ENCODE results near the gene RGL4.
"Not testable (repeated sequence)": the region's sequence is repeated elsewhere in the genome, so short reads cannot be mapped to it uniquely, and the experiment has no call there.

The RGL4 gene, protein sequence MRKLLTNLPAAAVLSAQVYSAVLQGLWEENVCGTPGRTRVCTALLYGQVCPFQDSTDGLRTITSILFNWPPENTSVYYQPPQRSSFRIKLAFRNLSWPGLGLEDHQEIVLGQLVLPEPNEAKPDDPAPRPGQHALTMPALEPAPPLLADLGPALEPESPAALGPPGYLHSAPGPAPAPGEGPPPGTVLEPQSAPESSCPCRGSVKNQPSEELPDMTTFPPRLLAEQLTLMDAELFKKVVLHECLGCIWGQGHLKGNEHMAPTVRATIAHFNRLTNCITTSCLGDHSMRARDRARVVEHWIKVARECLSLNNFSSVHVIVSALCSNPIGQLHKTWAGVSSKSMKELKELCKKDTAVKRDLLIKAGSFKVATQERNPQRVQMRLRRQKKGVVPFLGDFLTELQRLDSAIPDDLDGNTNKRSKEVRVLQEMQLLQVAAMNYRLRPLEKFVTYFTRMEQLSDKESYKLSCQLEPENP

DNA sequence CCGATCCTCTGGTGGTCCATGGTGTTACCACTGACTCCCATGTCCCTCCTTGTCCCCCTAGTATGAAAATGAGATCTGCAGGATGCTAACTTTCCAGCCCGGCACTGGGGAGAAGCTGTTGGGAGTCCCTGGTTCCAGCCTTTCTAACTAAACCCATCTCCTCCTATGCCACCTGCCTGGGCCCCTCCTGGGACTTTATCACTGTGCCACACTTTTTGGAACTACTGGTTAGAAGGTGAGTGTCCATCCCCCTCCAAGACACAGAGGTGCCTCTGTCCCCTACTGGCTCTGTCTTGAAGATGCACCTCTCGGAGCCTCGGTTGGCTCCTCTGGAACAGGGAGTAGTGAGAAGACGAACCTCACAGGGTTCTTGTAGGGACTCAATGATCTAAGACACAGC, at the start of gene RGL4:
Gene RGL4 (plus strand): TSS at position 301 of the 400 bp plus-strand sequence. CDS start 1,018 bp downstream, outside the sequence.
- no peak for DNase-seq

- not testable (repeated sequence) for DNase-seq
Observed at GRCh38 chr22:23646526-23646925, 44.3 kb upstream of the RGL4 start.

- no peak for DNase-seq
Observed at GRCh38 chr22:23649071-23649501, 41.7 kb upstream of the RGL4 start.

- no peak for DNase-seq
Observed at GRCh38 chr22:23651676-23652075, 39.1 kb upstream of the RGL4 start.

- no peak for DNase-seq
Observed at GRCh38 chr22:23652286-23652685, 38.5 kb upstream of the RGL4 start.

DNA sequence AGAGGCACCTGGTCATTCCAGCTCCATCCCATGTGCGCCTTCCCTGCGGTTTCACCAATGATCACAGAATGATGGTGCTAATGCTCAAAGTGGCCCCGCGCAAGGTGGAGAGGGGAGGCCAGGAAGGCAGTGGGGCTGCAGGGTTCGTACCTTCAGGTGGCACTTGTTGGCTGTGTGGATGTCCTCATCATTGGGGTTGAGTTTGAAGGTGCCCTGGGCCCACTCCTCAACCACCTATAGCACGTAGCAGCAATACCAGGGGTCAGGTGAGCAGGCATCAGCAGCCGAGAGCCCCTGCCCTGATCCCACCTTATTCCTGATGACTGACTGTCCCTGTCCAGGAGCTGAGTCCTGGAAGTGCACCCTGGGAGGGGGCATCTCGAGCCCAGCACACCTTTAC, 38.1 kb upstream of the RGL4 start:
- no peak for DNase-seq

DNA sequence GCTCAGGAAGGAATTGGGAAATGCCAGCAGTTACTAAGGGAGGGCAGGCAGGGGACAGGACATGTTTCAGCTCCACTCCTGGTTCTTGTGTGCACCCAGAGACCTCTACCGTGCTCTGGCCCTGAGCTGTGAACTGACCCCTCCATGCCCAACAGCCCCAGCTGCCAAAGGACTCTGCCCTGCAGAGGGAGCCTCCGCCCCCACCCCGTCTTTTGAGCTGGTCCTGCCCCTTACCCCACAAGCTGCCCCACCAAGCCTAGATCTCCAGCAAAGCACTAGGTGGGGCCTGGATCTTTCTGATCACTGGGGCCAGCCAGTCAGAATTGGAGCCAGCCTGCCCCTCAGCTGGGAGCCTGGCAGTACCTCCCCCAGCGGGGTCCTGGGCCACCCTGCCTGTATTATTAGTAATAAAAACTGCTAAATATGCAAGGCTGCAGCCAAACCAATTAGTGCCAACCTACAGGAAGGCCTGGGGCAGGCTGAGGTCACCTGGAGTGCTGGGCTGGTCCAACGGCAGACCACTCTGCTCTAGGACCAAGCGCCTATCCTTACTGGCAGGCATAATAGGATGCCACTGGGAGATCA, 34.8 kb upstream of the RGL4 start:
- no peak for DNase-seq

DNA sequence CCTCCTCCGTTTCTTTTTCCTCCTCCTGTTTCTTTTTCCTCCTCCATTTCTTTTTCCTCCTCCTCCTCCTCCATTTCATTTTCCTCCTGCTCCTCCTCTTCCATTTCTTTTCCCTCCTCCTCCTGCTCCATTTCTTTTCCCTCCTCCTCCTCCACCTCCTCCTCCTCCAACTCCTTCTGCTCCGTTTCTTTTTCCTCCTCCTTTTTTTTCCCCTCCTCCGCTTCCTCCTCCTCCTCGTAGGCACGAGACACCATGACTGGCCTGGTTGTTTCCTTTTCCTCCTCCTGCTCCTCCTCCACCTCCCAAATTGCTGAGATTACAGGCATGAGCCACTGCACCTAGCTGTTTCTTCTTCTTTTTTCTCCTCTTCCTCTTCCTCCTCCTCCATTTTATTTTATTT, 33.1 kb upstream of the RGL4 start:
- DNase-seq = no peak

DNA sequence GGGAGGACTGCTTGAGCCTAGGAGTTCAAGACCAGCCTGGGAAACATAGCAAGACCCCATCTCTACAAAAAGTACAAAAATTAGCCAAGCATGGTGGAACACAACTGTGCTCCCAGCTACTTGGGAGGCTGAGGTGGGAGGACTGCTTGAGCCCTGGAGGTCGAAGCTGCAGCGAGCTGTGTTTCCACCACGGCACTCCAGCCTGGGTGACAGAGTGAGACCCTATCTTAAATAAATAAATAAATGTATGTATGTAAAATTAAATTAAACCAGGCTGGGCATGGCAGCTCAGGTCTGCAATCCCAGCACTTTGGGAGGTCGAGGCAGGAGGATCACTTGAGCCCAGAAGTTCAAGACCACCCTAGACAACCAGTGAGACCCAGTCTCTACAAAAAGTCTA, 30.4 kb upstream of the RGL4 start:
- not testable (repeated sequence) for DNase-seq

DNA sequence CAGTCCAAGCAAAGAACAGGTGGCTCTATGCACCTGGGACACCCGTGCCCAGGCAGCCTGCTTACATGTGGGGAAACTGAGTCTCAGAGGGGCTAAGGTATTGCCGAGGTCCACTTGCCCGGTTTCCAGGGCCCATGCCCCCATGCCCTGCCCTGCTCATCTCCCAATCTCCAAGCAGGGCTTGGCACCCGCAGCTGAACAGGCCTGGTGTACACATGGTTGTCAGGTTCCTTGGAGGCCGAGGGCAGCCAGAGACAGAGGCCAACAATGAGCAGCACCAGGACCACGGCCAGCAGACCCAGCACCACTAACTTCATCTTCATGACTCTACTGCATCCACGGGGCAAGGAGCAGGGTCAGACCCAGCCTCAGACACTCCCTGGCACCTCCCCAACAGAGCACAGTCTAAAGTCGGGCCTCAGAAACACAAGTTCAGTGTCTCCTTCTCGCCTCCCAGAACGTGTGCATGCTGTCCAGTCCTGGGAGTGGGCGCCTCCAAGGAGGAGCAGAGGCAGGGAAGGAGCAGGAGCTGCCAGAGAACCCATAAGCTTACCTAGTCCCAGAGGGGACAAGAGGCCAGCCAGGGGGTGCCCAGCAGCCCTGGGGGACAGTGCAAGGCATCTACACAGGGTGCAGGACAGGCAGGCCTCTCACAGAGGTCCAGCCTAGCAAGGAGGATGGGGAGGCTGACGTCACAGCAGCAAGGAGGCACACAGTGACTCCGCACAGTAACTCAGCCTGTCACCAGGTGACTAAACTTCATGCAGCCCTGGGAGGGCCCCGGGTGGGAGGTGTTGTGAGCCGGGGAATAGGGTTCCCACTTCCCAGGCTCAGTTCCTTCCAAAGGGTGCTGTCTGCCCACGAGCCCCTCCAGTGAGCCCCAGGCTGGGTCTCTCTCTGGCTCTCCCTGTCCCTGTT, 20.2 kb upstream of the RGL4 start:
- no peak for DNase-seq

- DNase-seq = not testable (repeated sequence)
Observed at GRCh38 chr22:23671387-23671786, 19.4 kb upstream of the RGL4 start.

GRCh38 chr22:23672307-23673049, 18.3 kb upstream of the RGL4 start:
- DNase-seq = not testable (repeated sequence)

GRCh38 chr22:23673050-23673620, 17.7 kb upstream of the RGL4 start:
- no peak for DNase-seq

GRCh38 chr22:23673826-23674690, 16.8 kb upstream of the RGL4 start:
- DNase-seq = no peak

GRCh38 chr22:23674886-23675501, 15.8 kb upstream of the RGL4 start:
- not testable (repeated sequence) for DNase-seq

- no peak for DNase-seq
Observed at GRCh38 chr22:23675502-23676415, 15.1 kb upstream of the RGL4 start.

DNA sequence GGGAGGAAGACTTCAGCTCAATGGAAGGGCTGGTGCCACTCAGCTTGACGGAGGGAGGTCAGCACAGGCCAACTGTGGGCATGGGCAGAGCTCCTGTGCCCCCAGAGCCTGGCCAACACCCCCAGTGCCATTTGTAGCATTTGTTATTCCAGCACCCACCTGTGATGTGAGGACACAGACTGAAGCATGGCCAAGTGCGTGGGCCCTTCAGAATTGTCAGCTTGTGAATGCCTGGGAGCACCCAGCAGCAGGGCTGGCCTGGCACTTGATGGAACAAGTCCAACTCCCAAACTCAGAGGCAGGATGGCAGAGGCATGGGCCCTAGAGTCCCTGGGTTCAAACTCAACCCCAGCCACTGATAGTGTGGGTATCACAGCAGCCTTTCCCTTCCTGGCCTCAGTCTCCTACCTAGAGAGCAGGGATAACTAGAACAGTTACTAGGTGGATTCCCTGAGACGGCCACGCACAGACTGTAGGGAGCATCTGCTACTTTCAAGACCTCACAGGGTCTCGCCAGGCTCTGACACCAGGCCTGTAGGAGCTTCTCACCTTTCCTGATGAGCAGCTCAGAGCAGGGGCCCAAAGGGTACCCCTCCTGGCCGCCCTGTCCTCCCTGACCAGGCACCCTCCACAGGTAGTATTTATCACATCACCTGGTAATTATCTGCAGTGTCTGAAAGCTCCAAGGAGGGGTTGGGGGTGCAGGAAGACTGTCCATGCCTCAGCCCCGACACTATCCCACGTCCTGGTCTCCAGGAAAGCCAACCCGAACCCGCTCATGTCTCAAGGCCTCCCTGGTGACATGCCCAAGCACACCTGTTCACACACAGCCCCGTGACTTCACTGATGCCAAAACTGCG, 13.7 kb upstream of the RGL4 start:
- DNase-seq = not testable (repeated sequence)

- DNase-seq = no peak
Observed at GRCh38 chr22:23677701-23677995, 13.2 kb upstream of the RGL4 start.

DNA sequence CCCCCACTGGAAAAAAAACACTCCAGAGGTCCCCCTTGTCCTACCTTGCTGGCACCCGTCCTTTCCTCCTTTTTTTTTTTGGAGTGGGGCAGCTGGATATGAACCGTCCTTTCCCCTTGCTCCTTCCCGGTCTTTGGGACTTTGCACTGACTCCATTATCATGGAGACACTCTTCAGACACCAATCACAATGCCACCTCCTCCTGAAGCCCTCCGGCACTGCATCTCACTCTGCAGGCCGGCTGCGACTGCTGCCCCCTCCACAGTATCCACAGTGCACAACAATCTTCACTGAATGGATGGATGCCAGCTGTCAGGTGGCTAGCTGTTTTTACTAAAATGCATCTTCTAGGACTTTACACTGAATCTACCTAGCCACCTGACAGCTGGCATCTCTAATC, 12.7 kb upstream of the RGL4 start:
- no peak for DNase-seq

Measured in T1000 (cell line).